ENCODE data around the gene EFNA3. TPM values are rescaled to one million over a fixed set of nuclear protein-coding genes. Genes with fewer than 3 reads are reported as not detected.
A peak's percentile ranks its signal among the peaks of the same experiment; 100 is the strongest.

EFNA3 gene
- polyA plus RNA-seq, 3 donors = 6.3 to 8.8 (median 8.4) TPM

- no peak for DNase-seq
Observed at GRCh38 chr1:155082301-155083051, 3.8 kb downstream of the EFNA3 start.

DNA sequence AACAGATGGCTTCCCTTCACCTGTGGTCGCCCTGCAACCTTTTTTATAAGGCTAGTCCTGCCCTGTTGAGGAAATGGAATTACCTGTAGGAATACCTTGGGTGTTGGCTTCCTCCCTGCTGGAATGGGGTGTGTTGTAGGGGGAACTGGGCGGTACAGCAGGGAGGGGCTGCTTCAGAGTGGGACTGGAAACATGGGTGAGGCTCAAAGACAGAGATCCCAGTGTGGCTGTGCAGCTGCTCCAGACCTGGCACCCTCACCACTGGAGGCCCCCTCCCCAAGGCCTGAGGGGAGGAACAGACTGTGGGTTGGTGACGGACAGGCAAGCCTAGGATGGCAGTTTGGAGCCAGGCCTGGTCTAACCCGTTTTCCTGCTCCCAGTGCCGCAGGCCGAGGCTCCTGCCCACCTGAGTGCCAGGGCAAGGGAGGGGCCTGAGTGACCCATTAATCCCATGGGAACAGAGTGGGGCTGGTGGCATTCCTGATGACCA lies 4.5 kb downstream of the EFNA3 start:
- DNase-seq = no peak

DNA sequence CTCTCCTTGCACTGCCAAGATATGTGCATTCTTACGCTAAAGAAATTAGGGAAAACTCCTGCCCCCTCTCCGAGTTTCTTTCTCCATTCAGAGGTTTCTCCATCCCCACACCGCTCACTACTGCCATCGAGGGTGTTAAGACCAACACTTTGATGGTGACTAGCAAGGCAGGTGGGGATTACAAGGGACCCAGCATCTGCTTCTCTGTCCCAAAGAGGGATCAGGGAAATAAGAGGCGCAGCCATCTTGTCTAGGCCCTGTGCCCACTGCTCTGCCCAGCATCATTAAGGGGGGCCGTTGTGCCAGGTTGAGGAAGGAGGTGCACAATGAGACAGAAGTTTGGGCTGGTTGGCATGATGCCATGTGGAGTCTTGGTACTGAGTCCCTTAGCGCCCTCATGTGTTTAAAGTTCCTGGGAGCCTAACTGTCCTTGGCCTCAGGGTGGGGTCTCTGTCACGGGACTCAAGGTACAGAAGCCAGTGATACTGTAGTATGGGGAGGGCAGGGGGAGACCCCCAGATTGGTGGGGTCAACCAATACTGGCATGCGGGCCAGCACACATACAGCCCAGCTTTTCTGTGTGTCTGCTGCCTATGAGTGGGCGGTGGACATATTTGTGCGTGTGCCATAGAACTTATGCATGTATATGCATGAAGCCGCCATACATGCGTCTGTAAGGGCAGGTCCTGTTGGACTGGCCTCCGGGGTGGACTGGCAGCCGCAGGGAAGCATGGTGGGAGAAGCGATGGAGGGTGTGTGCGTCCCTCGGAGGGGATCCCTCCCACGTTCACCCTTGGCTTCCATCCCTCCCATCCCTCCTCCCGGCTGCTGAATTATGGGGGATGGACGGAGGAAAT lies 5.5 kb downstream of the EFNA3 start:
- DNase-seq = no peak

- peak; percentile 98 for DNase-seq
Observed at GRCh38 chr1:155084722-155085503, 6.3 kb downstream of the EFNA3 start.

DNA sequence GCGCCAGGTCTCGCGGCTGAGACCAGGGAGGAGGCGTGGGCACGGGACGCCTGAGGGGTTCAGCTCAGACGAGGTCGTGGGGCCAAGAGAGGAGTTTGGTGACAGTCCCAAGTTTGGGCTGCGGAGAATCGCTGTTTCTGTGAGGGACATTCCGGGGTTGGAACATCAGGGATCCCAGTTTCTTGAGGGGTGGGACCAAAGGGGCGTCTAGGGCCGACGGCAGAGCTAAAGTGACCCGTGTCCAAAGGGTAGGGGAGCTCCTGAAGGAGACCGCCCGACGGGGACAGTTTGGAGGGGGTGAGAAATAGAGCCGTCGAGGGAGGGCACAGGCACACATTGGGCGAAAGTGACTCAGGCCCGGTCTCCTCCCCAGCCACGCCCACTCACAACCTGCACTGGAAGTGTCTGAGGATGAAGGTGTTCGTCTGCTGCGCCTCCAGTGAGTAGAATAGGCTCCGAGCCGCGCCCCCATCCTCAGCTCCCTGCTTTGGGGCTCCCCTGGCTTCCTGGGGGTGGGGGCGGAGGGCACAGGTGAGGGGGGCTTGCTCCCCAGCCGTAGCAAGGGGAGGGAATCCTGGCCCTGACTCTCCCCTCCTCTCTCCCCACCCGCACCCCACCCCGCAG lies 7.0 kb downstream of the EFNA3 start:
- no peak for DNase-seq

DNA sequence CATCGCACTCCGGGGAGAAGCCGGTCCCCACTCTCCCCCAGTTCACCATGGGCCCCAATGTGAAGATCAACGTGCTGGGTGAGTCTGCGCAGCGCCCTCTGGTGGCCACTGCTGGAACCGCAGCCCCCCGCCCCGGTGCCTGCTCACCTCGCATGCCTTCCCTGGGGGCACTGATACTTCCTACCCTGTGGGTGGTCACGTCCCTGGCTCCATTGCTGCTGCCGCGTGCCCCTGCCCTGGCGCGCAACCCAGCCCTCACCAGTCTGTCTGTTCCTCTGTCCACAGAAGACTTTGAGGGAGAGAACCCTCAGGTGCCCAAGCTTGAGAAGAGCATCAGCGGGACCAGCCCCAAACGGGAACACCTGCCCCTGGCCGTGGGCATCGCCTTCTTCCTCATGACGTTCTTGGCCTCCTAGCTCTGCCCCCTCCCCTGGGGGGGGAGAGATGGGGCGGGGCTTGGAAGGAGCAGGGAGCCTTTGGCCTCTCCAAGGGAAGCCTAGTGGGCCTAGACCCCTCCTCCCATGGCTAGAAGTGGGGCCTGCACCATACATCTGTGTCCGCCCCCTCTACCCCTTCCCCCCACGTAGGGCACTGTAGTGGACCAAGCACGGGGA lies 7.6 kb downstream of the EFNA3 start:
- DNase-seq = no peak

GRCh38 chr1:155086856-155087535 lies 8.4 kb downstream of the EFNA3 start:
- DNase-seq = no peak

DNA sequence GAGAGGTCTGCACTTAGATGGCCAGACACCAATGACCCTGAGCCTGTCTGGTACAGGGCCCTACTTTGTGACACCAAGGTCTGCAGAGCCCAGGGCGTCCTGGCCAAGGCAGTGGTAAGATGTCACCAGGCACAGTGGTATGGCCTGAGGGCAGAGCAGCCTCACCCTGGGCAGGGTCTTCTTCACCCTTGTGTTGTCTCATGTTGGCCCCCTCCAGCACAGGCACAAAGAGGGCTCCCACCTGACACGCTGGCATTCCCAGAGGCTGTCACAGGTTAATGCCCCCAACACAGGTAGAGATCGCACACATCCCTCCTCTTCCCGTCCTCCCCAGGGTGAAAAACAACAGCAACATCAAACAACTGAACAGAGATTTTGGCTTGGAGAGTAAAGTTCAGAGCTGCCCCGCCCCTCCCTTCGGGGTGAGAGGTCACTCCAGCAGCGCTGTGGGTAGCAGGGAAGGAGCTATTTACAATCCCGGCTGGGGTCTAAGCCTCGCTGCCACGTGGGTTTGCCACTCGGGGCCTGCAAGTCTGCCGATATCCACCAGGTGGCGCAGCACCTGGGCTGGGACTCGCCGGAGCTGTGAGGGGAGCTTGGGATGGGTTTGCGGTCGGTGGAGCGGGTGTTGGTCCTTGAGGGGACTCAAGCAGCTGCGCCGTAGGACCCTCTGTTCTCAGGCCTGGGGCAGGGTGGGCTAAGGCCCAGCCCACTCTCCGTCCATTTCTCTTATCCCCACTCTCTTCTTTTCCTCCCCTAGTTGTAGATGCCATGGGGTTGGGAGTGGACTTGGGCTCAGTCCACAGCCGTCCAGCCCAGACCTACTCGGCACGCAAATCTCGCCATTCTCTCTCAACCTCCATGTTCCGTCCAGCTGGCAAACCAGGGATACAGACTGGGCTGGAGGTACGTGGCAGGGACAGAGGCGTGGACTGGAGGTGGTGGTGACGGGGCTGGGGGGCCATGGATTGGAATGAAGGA lies 12.7 kb downstream of the EFNA3 start:
- no peak for DNase-seq

DNA sequence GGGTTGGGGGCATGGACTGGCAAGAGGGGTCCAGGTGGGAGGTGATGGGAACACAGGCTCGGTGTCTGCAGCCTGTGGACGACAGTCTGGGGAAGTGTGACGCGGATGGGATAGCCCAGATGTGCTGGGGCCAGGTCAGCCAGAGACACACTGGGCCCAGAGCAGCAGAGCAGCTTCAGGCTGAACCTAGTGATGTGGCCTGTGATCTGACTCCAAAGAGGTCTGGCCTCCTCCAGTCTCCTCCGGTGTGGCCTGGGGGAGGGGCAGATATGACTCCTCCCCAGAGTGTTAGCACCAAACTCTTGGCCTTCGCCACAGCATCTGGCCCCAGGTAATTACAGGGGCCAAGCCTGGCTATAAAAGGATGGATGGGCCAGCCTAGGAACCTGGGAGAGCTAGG lies 13.5 kb downstream of the EFNA3 start:
- no peak for DNase-seq

GRCh38 chr1:155092641-155093040 lies 14.0 kb downstream of the EFNA3 start:
- no peak for DNase-seq

DNA sequence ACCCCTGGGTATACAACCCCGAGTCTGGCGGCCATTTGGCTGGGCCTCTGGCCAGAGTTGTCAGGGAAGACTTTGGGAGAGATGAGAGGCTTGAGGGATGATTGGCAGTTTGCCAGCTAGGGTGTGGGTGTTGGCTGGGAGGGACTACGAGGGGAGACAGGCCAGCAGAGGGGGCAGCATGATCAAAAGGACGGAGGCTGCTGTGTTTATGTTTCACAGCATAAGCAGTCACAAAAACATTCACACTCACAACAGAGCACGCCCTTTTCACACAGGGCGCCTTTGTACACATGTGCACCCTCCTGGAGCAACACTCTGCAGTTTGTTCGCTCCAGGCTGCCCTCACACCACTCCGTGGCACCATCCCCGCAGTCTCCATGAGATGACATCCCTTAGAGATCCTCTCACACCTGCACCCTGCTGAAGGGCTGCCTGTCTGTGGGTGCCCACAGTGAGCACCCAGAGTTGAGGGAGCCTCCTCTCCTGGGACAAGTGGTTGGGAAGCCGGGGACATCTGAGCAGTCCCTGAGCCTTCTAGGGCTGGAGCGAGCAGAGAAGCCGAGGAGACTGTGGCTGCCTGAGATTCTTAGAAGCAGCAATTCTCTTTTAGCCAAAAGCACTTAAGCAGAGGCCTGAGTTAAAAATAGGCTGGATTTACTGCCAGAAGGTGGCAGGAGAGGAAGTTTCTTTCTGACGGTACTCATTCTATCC lies 15.4 kb downstream of the EFNA3 start:
- no peak for DNase-seq

DNA sequence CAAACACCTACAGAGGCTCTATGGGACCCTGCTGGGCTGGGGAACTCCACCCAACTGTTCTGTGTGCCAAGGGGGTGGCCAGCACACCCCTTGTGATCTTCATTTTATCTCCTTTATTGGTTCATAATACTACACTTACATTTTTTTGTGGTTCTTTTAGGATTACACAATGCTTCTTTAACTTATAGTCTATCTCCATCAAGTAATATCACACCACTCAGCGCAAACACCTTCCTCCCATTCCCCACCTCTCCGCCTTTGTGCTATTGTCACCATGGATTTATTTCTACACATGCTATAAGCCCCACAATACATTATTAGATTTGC lies 15.9 kb downstream of the EFNA3 start:
- no peak for DNase-seq

GRCh38 chr1:155099331-155099730 lies 20.7 kb downstream of the EFNA3 start:
- no peak for DNase-seq

DNA sequence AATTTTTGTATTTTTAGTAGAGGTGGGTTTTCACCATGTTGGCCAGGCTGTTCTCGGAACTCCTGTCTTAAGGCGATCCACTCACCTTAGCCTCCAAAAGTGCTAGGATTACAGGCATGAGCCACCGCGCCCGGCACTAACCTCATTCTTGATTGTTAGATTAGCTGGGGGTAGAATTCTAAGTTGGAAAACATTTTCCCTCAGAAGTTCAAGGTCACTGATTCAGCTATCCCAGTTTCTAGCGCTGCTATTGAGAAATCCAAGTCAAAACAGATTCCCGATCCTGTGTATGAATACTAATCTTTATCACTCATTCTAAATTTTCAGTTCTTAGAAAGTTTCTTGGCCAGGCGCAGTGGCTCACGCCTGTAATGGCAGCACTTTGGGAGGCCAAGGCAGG lies 24.7 kb downstream of the EFNA3 start:
- DNase-seq = no peak

GRCh38 chr1:155104605-155105534 lies 26.2 kb downstream of the EFNA3 start:
- no peak for DNase-seq

DNA sequence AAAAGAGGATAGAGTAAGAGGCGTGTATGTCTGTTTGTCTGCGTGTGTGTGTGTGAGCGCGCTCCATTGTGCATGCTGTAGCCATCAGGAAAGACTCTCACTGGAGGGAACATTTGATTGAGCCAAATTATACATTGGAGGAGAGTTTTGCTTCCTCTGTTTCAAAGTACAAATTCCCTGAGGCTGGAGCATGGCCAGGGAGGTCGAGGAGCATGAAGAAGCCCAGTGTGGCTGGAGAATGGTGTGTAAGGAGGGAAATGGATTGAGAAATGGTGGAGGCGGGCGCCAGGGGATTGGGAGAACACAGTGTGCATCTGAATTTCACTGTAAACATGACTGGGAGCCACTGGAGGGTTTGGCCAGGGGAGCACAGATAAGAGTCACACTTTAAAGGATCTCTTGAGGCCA lies 27.0 kb downstream of the EFNA3 start:
- no peak for DNase-seq

- DNase-seq = no peak
Observed at GRCh38 chr1:155106862-155107261, 28.2 kb downstream of the EFNA3 start.
